ENCODE results near the gene FUT2.
"Not testable (repeated sequence)": the region's sequence is repeated elsewhere in the genome, so short reads cannot be mapped to it uniquely, and the experiment has no call there.

Gene FUT2

DNA sequence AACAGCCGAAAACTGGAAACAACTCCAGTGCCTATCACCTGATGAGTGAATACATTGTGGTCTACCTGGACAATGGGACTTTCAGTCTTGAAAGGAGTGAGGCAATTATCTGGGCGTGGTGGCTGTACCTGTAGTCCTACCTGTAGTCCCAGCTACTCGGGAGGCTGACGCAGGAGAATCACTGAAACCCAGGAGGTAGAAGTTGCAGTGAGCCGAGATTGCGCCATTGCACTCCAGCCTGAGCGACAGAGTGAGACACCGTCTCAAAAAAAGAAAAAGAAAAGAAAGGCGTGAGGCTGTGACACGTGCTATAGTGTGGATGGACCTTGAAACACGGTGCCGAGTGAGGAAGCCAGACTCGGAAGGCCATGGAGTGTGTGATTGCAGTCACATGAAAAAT is 18.9 kb upstream of the FUT2 start:
- DNase-seq (ENCODE audit: low spot score), result no peak
- Histone ChIP-seq H3K27ac (no peak overlapping the region), H3K4me3 (no peak overlapping the region)
- TF ChIP-seq, protein P1, sequence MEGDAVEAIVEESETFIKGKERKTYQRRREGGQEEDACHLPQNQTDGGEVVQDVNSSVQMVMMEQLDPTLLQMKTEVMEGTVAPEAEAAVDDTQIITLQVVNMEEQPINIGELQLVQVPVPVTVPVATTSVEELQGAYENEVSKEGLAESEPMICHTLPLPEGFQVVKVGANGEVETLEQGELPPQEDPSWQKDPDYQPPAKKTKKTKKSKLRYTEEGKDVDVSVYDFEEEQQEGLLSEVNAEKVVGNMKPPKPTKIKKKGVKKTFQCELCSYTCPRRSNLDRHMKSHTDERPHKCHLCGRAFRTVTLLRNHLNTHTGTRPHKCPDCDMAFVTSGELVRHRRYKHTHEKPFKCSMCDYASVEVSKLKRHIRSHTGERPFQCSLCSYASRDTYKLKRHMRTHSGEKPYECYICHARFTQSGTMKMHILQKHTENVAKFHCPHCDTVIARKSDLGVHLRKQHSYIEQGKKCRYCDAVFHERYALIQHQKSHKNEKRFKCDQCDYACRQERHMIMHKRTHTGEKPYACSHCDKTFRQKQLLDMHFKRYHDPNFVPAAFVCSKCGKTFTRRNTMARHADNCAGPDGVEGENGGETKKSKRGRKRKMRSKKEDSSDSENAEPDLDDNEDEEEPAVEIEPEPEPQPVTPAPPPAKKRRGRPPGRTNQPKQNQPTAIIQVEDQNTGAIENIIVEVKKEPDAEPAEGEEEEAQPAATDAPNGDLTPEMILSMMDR (IDR thresholded peaks at IDR 0.05), result no peak

DNA sequence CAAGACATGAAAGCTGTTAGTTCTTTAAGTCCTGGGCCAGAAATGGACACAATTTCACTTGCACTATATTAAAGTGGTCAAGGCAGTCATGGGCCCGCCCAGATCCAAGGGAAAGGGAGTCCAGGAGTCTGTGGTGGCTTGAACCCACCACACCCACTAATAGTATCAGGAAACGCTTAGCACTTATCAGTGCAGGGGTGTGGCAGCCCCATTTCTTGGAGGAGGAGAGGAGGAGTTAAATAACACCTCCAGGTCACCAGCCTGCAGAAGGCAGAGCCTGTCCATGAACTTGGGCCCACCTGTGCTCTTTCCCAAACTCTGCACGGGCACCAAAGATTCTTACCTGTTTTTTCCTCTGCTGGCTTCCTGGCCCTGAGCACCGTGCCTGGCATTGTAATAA is 17.6 kb upstream of the FUT2 start:
- no peak for DNase-seq (ENCODE audit: low spot score)
- TF ChIP-seq, protein P1 (IDR thresholded peaks at IDR 0.05), result no peak
- H3K4me3 ChIP-seq, result no peak overlapping the region
- no peak overlapping the region for H3K27ac ChIP-seq

DNA sequence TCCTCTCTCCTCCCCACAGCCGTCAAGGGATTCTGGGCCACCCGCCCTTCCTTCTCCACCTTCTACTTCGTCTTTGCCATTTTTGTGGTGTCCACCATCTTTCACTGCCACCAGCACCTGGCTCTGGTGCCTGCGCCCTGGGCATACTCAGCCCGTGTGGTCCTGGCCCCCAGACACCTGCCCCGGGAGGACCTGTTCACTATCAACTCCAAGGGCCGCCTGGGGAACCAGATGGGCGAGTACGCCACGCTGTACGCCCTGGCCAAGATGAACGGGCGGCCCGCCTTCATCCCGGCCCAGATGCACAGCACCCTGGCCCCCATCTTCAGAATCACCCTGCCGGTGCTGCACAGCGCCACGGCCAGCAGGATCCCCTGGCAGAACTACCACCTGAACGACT is 15.8 kb upstream of the FUT2 start:
- H3K4me3 ChIP-seq; H3K27ac ChIP-seq; DNase-seq (ENCODE audit: low spot score): not testable (repeated sequence)

DNA sequence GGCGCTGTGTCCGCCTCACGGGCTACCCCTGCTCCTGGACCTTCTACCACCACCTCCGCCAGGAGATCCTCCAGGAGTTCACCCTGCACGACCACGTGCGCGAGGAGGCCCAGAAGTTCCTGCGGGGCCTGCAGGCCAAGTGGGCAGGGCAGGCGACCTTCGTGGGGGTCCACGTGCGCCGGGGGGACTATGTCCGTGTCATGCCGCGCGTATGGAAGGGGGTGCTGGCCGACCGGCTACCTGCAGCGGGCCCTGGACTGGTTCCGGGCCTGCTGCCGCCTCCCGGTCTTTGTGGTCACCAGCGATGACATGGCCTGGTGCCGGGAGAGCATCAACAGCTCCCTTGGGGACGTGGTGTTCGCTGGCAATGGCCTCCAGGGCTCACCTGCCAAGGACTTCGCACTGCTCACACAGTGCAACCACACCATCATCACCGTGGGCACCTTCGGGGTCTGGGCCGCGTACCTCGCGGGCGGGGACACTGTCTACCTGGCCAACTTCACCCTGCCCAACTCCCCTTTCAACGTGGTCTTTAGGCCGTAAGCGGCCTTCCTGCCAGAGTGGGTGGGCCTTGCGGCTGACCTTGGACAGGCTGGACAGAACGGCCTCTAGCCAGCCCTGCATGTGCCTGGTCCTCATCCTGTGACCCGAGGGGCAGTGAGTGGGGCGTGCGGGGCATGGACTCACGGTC is 15.2 kb upstream of the FUT2 start:
- TF ChIP-seq, protein P1 (IDR thresholded peaks at IDR 0.05), result no peak
- Histone ChIP-seq H3K27ac (no peak overlapping the region), H3K4me3 (no peak overlapping the region)
- no peak for DNase-seq (ENCODE audit: low spot score)

DNA sequence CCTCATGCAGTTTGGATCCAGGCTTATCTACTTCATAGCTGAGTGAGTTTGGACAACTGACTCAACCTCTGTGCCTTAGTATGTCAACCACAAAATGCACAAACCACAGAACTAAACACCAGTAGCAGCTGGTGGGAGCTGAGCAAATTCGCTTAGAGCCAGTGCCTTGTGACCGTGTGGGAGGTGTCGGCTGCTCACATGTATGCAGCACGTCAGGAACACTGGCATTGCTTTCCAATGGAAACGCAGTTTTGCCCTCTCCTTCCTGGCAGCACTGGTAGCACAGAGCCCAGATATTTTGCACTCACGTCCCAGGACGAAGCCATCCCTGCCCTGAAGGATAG is 14.7 kb upstream of the FUT2 start:
- no peak overlapping the region for H3K27ac ChIP-seq
- TF ChIP-seq, protein P1 (IDR thresholded peaks at IDR 0.05), result no peak
- DNase-seq (ENCODE audit: low spot score), result no peak
- H3K4me3 ChIP-seq, result no peak overlapping the region

DNA sequence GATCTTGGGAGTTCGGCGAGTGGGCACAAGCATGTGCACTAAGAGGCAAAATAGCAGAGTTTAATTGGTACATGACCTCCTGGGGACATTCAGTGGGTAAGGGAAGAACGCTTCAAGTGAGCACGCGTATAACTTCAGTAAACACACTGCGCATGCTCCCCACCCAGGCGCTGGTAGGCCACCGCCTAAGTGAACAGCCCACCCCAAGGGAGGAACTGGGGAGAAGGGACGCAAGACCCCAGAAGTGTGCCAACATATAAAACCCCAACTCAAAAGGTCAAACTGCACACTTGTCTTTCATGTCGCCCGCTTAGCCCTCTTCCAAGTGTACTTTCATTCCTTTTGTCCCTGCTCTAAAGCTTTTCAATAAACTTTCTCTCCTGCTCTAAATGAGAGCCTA is 12.4 kb upstream of the FUT2 start:
- peak overlapping the region; percentile 26 for H3K4me3 ChIP-seq
- DNase-seq (ENCODE audit: low spot score), result no peak
- TF ChIP-seq, protein P1 (IDR thresholded peaks at IDR 0.05), result no peak
- H3K27ac ChIP-seq, result no peak overlapping the region

DNA sequence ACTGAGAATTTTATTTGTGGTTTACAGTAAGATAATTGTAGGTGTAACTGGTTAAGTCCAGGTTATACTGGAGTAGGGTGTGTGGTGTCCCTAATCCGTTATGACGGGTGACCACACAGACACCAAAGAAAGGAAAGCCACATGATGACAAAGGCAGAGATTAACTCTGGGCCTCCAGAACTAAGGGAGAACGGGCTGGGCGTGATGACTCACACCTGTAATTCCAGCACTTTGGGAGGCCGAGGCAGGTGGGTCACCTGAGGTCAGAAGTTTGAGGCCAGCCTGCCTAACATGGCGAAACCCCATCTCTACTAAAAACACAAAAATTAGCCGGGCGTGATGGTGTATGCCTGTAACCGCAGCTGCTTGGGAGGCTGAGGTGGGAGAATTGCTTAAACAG is 10.2 kb upstream of the FUT2 start:
- Histone ChIP-seq H3K27ac (no peak overlapping the region), H3K4me3 (no peak overlapping the region)
- no peak for DNase-seq (ENCODE audit: low spot score)
- TF ChIP-seq, protein P1 (IDR thresholded peaks at IDR 0.05), result no peak

DNA sequence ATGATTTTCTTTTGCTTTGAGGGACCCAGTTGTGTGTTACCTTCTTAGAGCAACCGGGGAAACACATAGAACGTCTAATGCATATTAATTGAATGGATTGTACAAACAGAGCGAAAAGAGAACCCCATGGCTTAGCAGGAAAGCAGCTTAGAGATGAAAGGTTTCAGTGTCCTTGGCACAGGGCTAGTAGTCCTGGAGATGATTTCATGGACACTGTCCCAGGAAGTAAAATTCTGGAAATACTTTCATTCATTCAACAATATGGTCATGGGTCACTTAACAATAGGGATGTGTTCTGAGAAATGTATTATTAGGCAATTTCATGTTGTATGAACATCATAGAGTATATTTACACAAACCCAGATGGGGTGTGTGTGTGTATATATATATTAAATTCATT is 9.7 kb upstream of the FUT2 start:
- no peak overlapping the region for H3K4me3 ChIP-seq
- DNase-seq (ENCODE audit: low spot score), result no peak
- TF ChIP-seq, protein P1 (IDR thresholded peaks at IDR 0.05), result no peak
- H3K27ac ChIP-seq, result no peak overlapping the region

DNA sequence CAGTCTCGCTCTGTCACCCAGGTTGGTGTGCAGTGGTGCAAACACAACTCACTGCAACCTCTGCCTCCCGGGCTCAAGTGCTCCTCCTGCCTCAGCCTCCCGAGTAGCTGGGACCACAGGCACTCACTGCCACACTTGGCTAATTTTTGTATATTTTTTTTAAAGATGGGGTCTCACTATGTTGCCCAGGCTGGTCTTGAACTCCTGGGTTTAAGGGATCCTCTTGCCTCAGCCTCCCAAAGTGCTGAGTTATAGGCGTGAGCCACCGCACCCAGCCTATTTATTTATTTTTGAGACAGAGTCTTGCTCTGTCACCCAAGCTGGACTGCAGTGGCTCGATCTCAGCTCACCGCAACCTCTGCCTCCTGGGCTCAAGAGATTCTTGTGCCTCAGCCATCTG is 9.1 kb upstream of the FUT2 start:
- not testable (repeated sequence) for H3K27ac ChIP-seq; DNase-seq (ENCODE audit: low spot score); H3K4me3 ChIP-seq
